Esophagus squamous epithelium (tissue), 4 donors: Measurements from ENCODE around the gene MLX.

Source experiments
- POLR2A ChIP-seq, 4 donors: fragments of 450-650 bp; IDR thresholded peaks; one replicate each; pipeline ENCODE4 v1.6.1; 2017; ENCODE audit warnings: antibody characterized with exemption in 4 of 4, mild to moderate bottlenecking in 4 of 4, moderate library complexity in 3 of 4
- TF ChIP-seq, protein P1 (sequence below), 6 experiments: fragments of 450-650 bp in 4 of 6; fragments of 200-600 bp in 2 of 6; sonication (generic) in 2 of 6; IDR thresholded peaks; one replicate each; pipeline ENCODE4 v1.5.1; 2016 to 2019; ENCODE audit warnings: antibody characterized with exemption in 6 of 6, mild to moderate bottlenecking in 4 of 6, moderate library complexity in 4 of 6

DNA sequence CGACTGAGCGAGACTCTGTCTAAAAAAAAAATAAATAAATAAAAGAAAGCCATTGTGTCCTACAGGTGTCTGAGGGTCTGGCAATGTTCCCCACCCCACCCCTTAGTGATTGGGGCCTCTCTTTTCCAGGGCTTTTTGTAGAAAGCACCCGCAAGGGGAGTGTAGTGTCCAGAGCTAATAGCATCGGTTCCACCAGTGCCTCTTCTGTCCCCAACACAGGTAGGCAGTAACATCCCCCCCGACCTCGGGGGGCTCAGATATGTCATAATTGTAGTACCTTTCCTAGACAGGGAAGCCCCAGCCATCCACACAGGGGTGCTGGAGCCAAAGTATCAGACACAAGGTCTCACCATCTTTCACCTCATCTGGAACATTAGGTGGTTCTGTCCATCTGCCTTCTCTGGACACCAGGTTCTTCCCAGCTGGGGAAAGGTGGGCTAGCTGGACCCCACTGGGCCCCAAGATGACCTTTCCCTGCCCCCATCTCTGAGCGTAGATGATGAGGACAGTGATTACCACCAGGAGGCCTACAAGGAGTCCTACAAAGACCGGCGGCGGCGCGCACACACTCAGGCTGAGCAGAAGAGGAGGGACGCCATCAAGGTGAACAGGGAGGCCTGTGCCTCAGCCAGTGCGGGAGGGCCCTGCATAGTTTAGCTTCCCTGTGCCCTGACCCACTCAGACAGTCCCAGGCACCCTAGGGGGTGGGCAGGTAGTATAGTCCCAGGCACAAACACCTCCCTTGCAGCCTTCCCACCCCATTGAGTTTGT, 1.6 kb downstream of the MLX start:
- TF ChIP-seq, protein P1, sequence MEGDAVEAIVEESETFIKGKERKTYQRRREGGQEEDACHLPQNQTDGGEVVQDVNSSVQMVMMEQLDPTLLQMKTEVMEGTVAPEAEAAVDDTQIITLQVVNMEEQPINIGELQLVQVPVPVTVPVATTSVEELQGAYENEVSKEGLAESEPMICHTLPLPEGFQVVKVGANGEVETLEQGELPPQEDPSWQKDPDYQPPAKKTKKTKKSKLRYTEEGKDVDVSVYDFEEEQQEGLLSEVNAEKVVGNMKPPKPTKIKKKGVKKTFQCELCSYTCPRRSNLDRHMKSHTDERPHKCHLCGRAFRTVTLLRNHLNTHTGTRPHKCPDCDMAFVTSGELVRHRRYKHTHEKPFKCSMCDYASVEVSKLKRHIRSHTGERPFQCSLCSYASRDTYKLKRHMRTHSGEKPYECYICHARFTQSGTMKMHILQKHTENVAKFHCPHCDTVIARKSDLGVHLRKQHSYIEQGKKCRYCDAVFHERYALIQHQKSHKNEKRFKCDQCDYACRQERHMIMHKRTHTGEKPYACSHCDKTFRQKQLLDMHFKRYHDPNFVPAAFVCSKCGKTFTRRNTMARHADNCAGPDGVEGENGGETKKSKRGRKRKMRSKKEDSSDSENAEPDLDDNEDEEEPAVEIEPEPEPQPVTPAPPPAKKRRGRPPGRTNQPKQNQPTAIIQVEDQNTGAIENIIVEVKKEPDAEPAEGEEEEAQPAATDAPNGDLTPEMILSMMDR (IDR thresholded peaks at IDR 0.05): no peak
- TF ChIP-seq POLR2A (IDR thresholded peaks at IDR 0.05): no peak
